ENCODE results near the gene GALNTL6. TPM values are rescaled to one million over a fixed set of nuclear protein-coding genes. Genes with fewer than 3 reads are reported as not detected.

The GALNTL6 gene
- total and polyA plus RNA-seq, 2 donors (not counting 3 experiments of a cell fraction or from before 2014, with no cell fraction given), result not detected

DNA sequence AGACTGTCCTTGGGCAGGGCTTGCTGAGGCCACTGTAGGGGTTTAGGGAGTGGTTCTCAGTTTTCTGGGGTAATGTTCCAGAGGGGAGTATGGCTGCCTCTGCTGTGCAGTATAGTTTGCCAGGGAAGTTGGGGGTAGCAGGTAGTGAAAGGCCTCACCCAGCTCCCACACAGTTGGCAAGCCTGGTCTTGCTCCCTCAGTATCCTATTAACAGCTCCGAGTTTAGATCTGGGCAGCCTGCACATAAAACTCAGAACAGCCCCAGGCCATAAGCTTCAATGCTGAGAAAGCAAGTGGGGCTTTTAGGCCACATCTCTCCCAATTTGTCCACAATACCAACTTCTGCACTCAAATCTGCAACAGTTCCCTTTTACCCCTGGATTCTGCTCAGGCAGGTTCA lies 205.2 kb downstream of the GALNTL6 start:
- intact Hi-C loops (cut with micrococcal nuclease) (no loop called here), dilution Hi-C loops (cut with MboI; ENCODE audit: extremely low pct_ligation_motif_present, low sequenced_read_pairs) (no loop called here)
- FAIRE-seq (no peak), DNase-seq (ENCODE audit: low read depth, low spot score) (no peak)
- H3K79me2 ChIP-seq (ENCODE audit: control insufficient read depth, insufficient read depth, low read length), result no peaks in the 10 kb centered on the region
- BruUV-seq (replicated peaks), result no TSS peak
- ChIA-PET CTCF (no interaction called here), POLR2A (no interaction called here)
- TF ChIP-seq FOS (IDR thresholded peaks at IDR 0.05; ENCODE audit: borderline replicate concordance, insufficient read depth, low read length) (no peak), EZH2 (IDR thresholded peaks at IDR 0.05; ENCODE audit: borderline replicate concordance, low read depth, low read length, severe bottlenecking) (no peak), MYC (IDR thresholded peaks at IDR 0.05; ENCODE audit: low read depth, low read length) (no peak), GATA2 (IDR thresholded peaks at IDR 0.05; ENCODE audit: insufficient read depth, insufficient read length, low read depth, low read length) (no peak), POLR2AphosphoS5 (IDR thresholded peaks at IDR 0.05; ENCODE audit: insufficient read depth, low read depth, low read length) (no peak), POLR2A (IDR thresholded peaks at IDR 0.05; ENCODE audit: low read depth, low read length) (no peak), JUN (IDR thresholded peaks at IDR 0.05; ENCODE audit: borderline replicate concordance, insufficient read depth, insufficient read length, low read depth) (no peak)
- TF ChIP-seq, protein P1, sequence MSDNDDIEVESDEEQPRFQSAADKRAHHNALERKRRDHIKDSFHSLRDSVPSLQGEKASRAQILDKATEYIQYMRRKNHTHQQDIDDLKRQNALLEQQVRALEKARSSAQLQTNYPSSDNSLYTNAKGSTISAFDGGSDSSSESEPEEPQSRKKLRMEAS (IDR thresholded peaks at IDR 0.05; ENCODE audit: insufficient read depth, insufficient read length), result no peak
- TF ChIP-seq, protein P2, sequence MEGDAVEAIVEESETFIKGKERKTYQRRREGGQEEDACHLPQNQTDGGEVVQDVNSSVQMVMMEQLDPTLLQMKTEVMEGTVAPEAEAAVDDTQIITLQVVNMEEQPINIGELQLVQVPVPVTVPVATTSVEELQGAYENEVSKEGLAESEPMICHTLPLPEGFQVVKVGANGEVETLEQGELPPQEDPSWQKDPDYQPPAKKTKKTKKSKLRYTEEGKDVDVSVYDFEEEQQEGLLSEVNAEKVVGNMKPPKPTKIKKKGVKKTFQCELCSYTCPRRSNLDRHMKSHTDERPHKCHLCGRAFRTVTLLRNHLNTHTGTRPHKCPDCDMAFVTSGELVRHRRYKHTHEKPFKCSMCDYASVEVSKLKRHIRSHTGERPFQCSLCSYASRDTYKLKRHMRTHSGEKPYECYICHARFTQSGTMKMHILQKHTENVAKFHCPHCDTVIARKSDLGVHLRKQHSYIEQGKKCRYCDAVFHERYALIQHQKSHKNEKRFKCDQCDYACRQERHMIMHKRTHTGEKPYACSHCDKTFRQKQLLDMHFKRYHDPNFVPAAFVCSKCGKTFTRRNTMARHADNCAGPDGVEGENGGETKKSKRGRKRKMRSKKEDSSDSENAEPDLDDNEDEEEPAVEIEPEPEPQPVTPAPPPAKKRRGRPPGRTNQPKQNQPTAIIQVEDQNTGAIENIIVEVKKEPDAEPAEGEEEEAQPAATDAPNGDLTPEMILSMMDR (IDR thresholded peaks at IDR 0.05; ENCODE audit: extremely low read depth in 1 of 2, insufficient read depth in 1 of 2, low read depth in 1 of 2, low read length in 2 of 2), result no peak
- H4K20me1 ChIP-seq (replicated peaks; ENCODE audit: control insufficient read depth, extremely low read depth, insufficient read depth, low read length), result no peaks in the 10 kb centered on the region
- H3K27ac ChIP-seq (ENCODE audit: insufficient read depth, low read depth, low read length), result no peak overlapping the region
- no peak overlapping the region for H2AFZ ChIP-seq (ENCODE audit: low read depth, low read length)
- no peak overlapping the region for H3K4me2 ChIP-seq (ENCODE audit: insufficient read depth, low read length)
- no peak overlapping the region for H3K4me3 ChIP-seq (replicated peaks in 1 of 3; ENCODE audit: insufficient read depth in 1 of 3, low read depth in 1 of 3, low read length in 3 of 3)
- no peaks in the 10 kb centered on the region for H3K4me1 ChIP-seq (ENCODE audit: control insufficient read depth, extremely low read depth, insufficient read depth, low read length)
- no peaks in the 10 kb centered on the region for H3K9me3 ChIP-seq (replicated peaks; ENCODE audit: control insufficient read depth, insufficient read depth, low read length)
- H3K9me1 ChIP-seq (replicated peaks; ENCODE audit: control insufficient read depth, extremely low read depth, insufficient read depth, low read length), result no peaks in the 10 kb centered on the region
- H3K9ac ChIP-seq (replicated peaks; ENCODE audit: extremely low read depth, insufficient read depth, low read length), result no peak overlapping the region
- no peaks in the 10 kb centered on the region for H3K36me3 ChIP-seq (ENCODE audit: control insufficient read depth in 2 of 2, extremely low read depth in 1 of 2, insufficient read depth in 2 of 2, low read length in 2 of 2)
- H3K27me3 ChIP-seq (ENCODE audit: control insufficient read depth in 2 of 2, insufficient read depth in 2 of 2, low read length in 2 of 2), result no peaks in the 10 kb centered on the region

Measured in endothelial cell of umbilical vein (primary cell).